HuH-7.5 (cell line): Measurements from ENCODE around the gene KRT33B.

Source experiments
- DNase-seq: peaks from one replicate; pipeline ENCODE4 v3.0.0; 2011; ENCODE audit warnings: low spot score

KRT33B gene

GRCh38 chr17:41324180-41325075 lies 45.2 kb downstream of the KRT33B start:
- peak; percentile 23 for DNase-seq

- DNase-seq, result no peak
Observed at GRCh38 chr17:41322903-41323895, 46.4 kb downstream of the KRT33B start.

GRCh38 chr17:41322094-41322902 lies 47.3 kb downstream of the KRT33B start:
- no peak for DNase-seq

GRCh38 chr17:41318231-41318630 lies 51.4 kb downstream of the KRT33B start:
- no peak for DNase-seq

GRCh38 chr17:41315814-41316445 lies 53.7 kb downstream of the KRT33B start:
- DNase-seq, result no peak

GRCh38 chr17:41315204-41315794 lies 54.3 kb downstream of the KRT33B start, which contains the start of gene KRTAP17-1:
Gene KRTAP17-1 (minus strand): TSS chr17:41315710. CDS start chr17:41315650, 60 bp downstream.
- no peak for DNase-seq
